IMR-90 (cell line): ENCODE measurements around the gene NDEL1. TPM values are rescaled to one million over a fixed set of nuclear protein-coding genes. Genes with fewer than 3 reads are reported as not detected.

Source experiments
- ATAC-seq: fragments of 200-7000 bp; cut with Tn5 transposase; 2 replicates; pipeline ENCODE4 v1.9.1; 2020; ENCODE audit warnings: low read depth, mild to moderate bottlenecking, moderate library complexity
- BruUV-seq: library from RNA; stranded (reverse); fragments of 400-500 nt; replicated peaks from 2 replicates; lab custom pipeline; 2021; lab: Mats Ljungman, UMichigan
- CTCF ChIA-PET: fragments of 300-600 bp; formaldehyde crosslinking; extraction: SDS; loops from one replicate; lab custom pipeline; 2021; ENCODE audit warnings: antibody characterized with exemption; lab: Yijun Ruan, JAX
- POLR2A ChIA-PET: fragments of 300-600 bp; sonication (Branson Sonifier 250); formaldehyde crosslinking; loops from one replicate; lab custom pipeline; 2022; ENCODE audit warnings: antibody characterized with exemption; ENCODE audit not compliant: unreplicated experiment; lab: Charles Lee
- DNase-seq: peaks from one replicate; pipeline ENCODE4 v3.0.0; 2013
- H2AFZ ChIP-seq: replicated peaks from 2 replicates; pipeline ENCODE3; 2013; ENCODE audit warnings: low read length, mild to moderate bottlenecking; ENCODE audit not compliant: poor library complexity
- H2AK5ac ChIP-seq: 2 replicates; pipeline ENCODE4 v1.6.1; 2013; ENCODE audit warnings: low read depth, low read length, inconsistent platforms
- H2AK9ac ChIP-seq: replicated peaks from 2 replicates; pipeline ENCODE3; 2013; ENCODE audit warnings: mild to moderate bottlenecking, low read depth, low read length, moderate library complexity; ENCODE audit not compliant: poor library complexity
- H2BK120ac ChIP-seq: 2 replicates; pipeline ENCODE4 v1.6.1; 2013; ENCODE audit warnings: low read depth, low read length, inconsistent platforms
- H2BK15ac ChIP-seq: 3 replicates; pipeline ENCODE4 v1.6.1; 2013; ENCODE audit warnings: low read depth, low read length, inconsistent platforms
- H2BK20ac ChIP-seq: 2 replicates; pipeline ENCODE4 v1.6.1; 2013; ENCODE audit warnings: low read depth, mild to moderate bottlenecking, inconsistent platforms, low read length, moderate library complexity
- H2BK5ac ChIP-seq: 2 replicates; pipeline ENCODE4 v1.6.1; 2013; ENCODE audit warnings: mild to moderate bottlenecking, low read depth, low read length, inconsistent platforms; ENCODE audit not compliant: poor library complexity, severe bottlenecking
- H3K14ac ChIP-seq: replicated peaks from 2 replicates; pipeline ENCODE4 v1.6.1; 2013; ENCODE audit warnings: low read depth, low read length, inconsistent platforms
- H3K18ac ChIP-seq: 2 replicates; pipeline ENCODE4 v1.6.1; 2013; ENCODE audit warnings: low read depth, low read length, control low read depth
- H3K23ac ChIP-seq: 2 replicates; pipeline ENCODE4 v1.6.1; 2013; ENCODE audit warnings: low read depth, low read length, inconsistent platforms
- H3K27ac ChIP-seq: 2 replicates; pipeline ENCODE4 v1.5.1; 2013; ENCODE audit warnings: mild to moderate bottlenecking, control low read depth, low read length; ENCODE audit not compliant: insufficient read depth
- H3K27me3 ChIP-seq: 2 replicates; pipeline ENCODE4 v1.6.1; 2013; ENCODE audit warnings: low read length; ENCODE audit not compliant: control insufficient read depth, insufficient read depth
- H3K36me3 ChIP-seq: 2 replicates; pipeline ENCODE4 v1.6.1; 2013; ENCODE audit warnings: low read length, mixed read lengths; ENCODE audit not compliant: control insufficient read depth, insufficient read depth
- H3K4ac ChIP-seq: 2 replicates; pipeline ENCODE4 v1.6.1; 2013; ENCODE audit warnings: low read depth, low read length, inconsistent platforms
- H3K4me1 ChIP-seq: 2 replicates; pipeline ENCODE4 v1.6.1; 2013; ENCODE audit warnings: low read length, mixed read lengths; ENCODE audit not compliant: control insufficient read depth, insufficient read depth
- H3K4me2 ChIP-seq: 2 replicates; pipeline ENCODE4 v1.6.1; 2013; ENCODE audit warnings: low read depth, mild to moderate bottlenecking, control low read depth, low read length, moderate library complexity
- H3K4me3 ChIP-seq: 2 replicates; pipeline ENCODE4 v1.5.1; 2013; ENCODE audit warnings: low read depth, mild to moderate bottlenecking, control low read depth, low read length, moderate library complexity; ENCODE audit not compliant: insufficient read depth
- H3K56ac ChIP-seq: 2 replicates; pipeline ENCODE4 v1.6.1; 2013; ENCODE audit warnings: low read length, inconsistent platforms; ENCODE audit not compliant: insufficient read depth; ENCODE audit errors: extremely low read depth
- H3K79me1 ChIP-seq, 2 experiments: 2 replicates each; pipeline ENCODE4 v1.6.1; 2013; ENCODE audit warnings: low read length in 2 of 2, inconsistent platforms in 1 of 2, low read depth in 1 of 2
- H3K9ac ChIP-seq: 2 replicates; pipeline ENCODE4 v1.6.1; 2013; ENCODE audit warnings: low read depth, low read length, control low read depth
- H3K9me1 ChIP-seq: 2 replicates; pipeline ENCODE4 v1.6.1; 2013; ENCODE audit warnings: low read length, inconsistent platforms; ENCODE audit not compliant: insufficient read depth
- H3K9me3 ChIP-seq: 2 replicates; pipeline ENCODE4 v1.6.1; 2013; ENCODE audit warnings: low read length; ENCODE audit not compliant: control insufficient read depth, insufficient read depth
- H4K20me1 ChIP-seq: 2 replicates; pipeline ENCODE4 v1.6.1; 2013; ENCODE audit warnings: low read length, inconsistent platforms; ENCODE audit not compliant: insufficient read depth
- H4K5ac ChIP-seq: 2 replicates; pipeline ENCODE4 v1.6.1; 2013; ENCODE audit warnings: mild to moderate bottlenecking, low read depth, low read length, control low read depth
- H4K8ac ChIP-seq, 2 experiments: 2 replicates each; pipeline ENCODE4 v1.6.1; 2013; ENCODE audit warnings: low read depth in 2 of 2, low read length in 2 of 2, control low read depth in 1 of 2, inconsistent platforms in 1 of 2
- H4K91ac ChIP-seq: 2 replicates; pipeline ENCODE4 v1.6.1; 2013; ENCODE audit warnings: low read depth, low read length, inconsistent platforms; ENCODE audit not compliant: insufficient read depth
- CTCF ChIP-seq: conservative IDR thresholded peaks from 2 replicates; pipeline ENCODE4 v1.5.1; 2012; ENCODE audit warnings: mild to moderate bottlenecking, low read depth, low read length, improper control_type of control experiment
- FOS ChIP-seq: fragments of 150-350 bp; IDR thresholded peaks from 2 replicates; pipeline ENCODE4 v1.6.1; 2016; ENCODE audit warnings: low read depth, low read length
- MAZ ChIP-seq: IDR thresholded peaks from 2 replicates; pipeline ENCODE4 v1.6.1; 2012; ENCODE audit warnings: low read depth, mild to moderate bottlenecking, low read length, improper control_type of control experiment, moderate library complexity, borderline replicate concordance
- NFE2L2 ChIP-seq: fragments of 150-350 bp; IDR thresholded peaks from 2 replicates; pipeline ENCODE4 v1.6.1; 2016; ENCODE audit warnings: low read depth, mild to moderate bottlenecking, low read length
- POLR2A ChIP-seq: IDR thresholded peaks from 2 replicates; pipeline ENCODE4 v1.6.1; 2012; ENCODE audit warnings: mild to moderate bottlenecking, low read depth, low read length
- RAD21 ChIP-seq: IDR thresholded peaks from 2 replicates; pipeline ENCODE4 v1.6.1; 2012; ENCODE audit warnings: low read length, improper control_type of control experiment
- RCOR1 ChIP-seq: IDR thresholded peaks from 2 replicates; pipeline ENCODE4 v1.6.1; 2012; ENCODE audit warnings: mild to moderate bottlenecking, low read length, improper control_type of control experiment; ENCODE audit not compliant: insufficient replicate concordance
- RFX5 ChIP-seq: IDR thresholded peaks from 2 replicates; pipeline ENCODE4 v1.8.0; 2012; ENCODE audit warnings: low read depth, mild to moderate bottlenecking, low read length, moderate library complexity
- SMC3 ChIP-seq: fragments of 150-350 bp; IDR thresholded peaks from 2 replicates; pipeline ENCODE4 v1.6.1; 2016; ENCODE audit warnings: low read depth, mild to moderate bottlenecking, antibody characterized with exemption, low read length, moderate library complexity
- WGBS, 2 experiments: methylation state at CpG; one replicate each; pipeline versions ENCODE4 v1.1.5 to v1.1.7; 2013; ENCODE audit warnings: missing lambda C conversion rate in 2 of 2; ENCODE audit not compliant: insufficient read length in 1 of 2; ENCODE audit errors: extremely low coverage in 2 of 2; 5-methylcytosine and 5-hydroxymethylcytosine counted together
- dilution Hi-C: fragments of 300-500 bp; cut with HindIII; formaldehyde crosslinking; loops from one replicate; pipeline ENCODE4 v1.14.3; 2018; ENCODE audit warnings: low sequenced_read_pairs; ENCODE audit not compliant: unreplicated experiment
- in situ Hi-C: fragments of 300-500 bp; cut with MboI; formaldehyde crosslinking; loops from 3 replicates; pipeline ENCODE4 v1.14.3; 2019; ENCODE audit warnings: low sequenced_read_pairs, inconsistent platforms, mixed read lengths
- intact Hi-C: fragments of 100-400 bp; cut with micrococcal nuclease; formaldehyde crosslinking; loops from 2 replicates; pipeline ENCODE4 v1.10.0; 2022
- polyA plus RNA-seq, 3 experiments: library from polyadenylated mRNA; depleted of rRNA; stranded (reverse); fragments of >200 nt; gene quantifications; 2 replicates each; pipeline ENCODE4 v1.2.3, GENCODE V29; 2012; ENCODE audit warnings: low replicate concordance in 1 of 3
- total RNA-seq: library from RNA; depleted of rRNA; stranded (reverse); fragments of >200 nt; gene quantifications from 2 replicates; pipeline ENCODE4 v1.2.3, GENCODE V29; 2012

Gene NDEL1
- total and polyA plus RNA-seq, 2 of the 4 experiments (the other 2 are of a cell fraction): 28.9 to 95.6 TPM

GRCh38 chr17:8459107-8459506, 23.4 kb downstream of the NDEL1 start:
- Histone ChIP-seq H2BK15ac (no peak overlapping the region), H3K9me1 (no peaks in the 10 kb centered on the region; the same call in 1 of the 2 replicates), H3K4me3 (no peak overlapping the region), H2AFZ (no peak overlapping the region), H3K36me3 (peaks cover 59% of the 10 kb centered on the region), H3K4me2 (no peak overlapping the region), H4K91ac (no peak overlapping the region), H3K23ac (no peak overlapping the region), H3K4me1 (no peaks in the 10 kb centered on the region), H3K56ac (no peak overlapping the region), H2BK120ac (no peak overlapping the region), H3K18ac (no peak overlapping the region), H2AK5ac (no peak overlapping the region), H3K27ac (no peak overlapping the region), H2BK5ac (no peak overlapping the region), H3K14ac (no peak overlapping the region), H2AK9ac (no peak overlapping the region), H3K79me1 (peaks cover 39 to 58% of the 10 kb centered on the region in 2 experiments), H4K8ac (no peak overlapping the region), H4K20me1 (peaks cover 44% of the 10 kb centered on the region), H4K5ac (no peak overlapping the region), H2BK20ac (no peak overlapping the region), H3K9ac (no peak overlapping the region), H3K27me3 (no peaks in the 10 kb centered on the region), H3K4ac (no peak overlapping the region), H3K9me3 (no peaks in the 10 kb centered on the region)
- POLR2A ChIA-PET: no interaction called here
- dilution Hi-C loops (no loop called here), intact Hi-C loops (no loop called here), in situ Hi-C loops (no loop called here)
- no TSS peak for BruUV-seq
- ATAC-seq (no peak), DNase-seq (no peak)
- TF ChIP-seq RCOR1 (no peak), RAD21 (no peak), FOS (no peak), NFE2L2 (no peak), RFX5 (no peak), POLR2A (no peak), MAZ (no peak), CTCF (no peak), SMC3 (no peak)
- 71% methylated on average over 2 of the region's 4 CpGs; no CpG with 5 or more reads in 1 of the 2 experiments for WGBS, 2 experiments
- CTCF ChIA-PET: no interaction called here
